Activated CD4-positive, alpha-beta T cell treated with anti-CD3 and anti-CD28 coated beads, Interleukin-2, Interleukin-4, amounts not matched to agents 100 ng/mL and 50 ng/mL, durations not matched to agents 16 hours and 8 hours (primary cell): ENCODE measurements around the gene SMAD3.
"Not testable (repeated sequence)": the region's sequence is repeated elsewhere in the genome, so short reads cannot be mapped to it uniquely, and the experiment has no call there.

ENCODE experiments used
- DNase-seq: peaks from one replicate; pipeline ENCODE4 v3.0.0-alpha.2; 2020; ENCODE audit warnings: low spot score

SMAD3 gene

DNA sequence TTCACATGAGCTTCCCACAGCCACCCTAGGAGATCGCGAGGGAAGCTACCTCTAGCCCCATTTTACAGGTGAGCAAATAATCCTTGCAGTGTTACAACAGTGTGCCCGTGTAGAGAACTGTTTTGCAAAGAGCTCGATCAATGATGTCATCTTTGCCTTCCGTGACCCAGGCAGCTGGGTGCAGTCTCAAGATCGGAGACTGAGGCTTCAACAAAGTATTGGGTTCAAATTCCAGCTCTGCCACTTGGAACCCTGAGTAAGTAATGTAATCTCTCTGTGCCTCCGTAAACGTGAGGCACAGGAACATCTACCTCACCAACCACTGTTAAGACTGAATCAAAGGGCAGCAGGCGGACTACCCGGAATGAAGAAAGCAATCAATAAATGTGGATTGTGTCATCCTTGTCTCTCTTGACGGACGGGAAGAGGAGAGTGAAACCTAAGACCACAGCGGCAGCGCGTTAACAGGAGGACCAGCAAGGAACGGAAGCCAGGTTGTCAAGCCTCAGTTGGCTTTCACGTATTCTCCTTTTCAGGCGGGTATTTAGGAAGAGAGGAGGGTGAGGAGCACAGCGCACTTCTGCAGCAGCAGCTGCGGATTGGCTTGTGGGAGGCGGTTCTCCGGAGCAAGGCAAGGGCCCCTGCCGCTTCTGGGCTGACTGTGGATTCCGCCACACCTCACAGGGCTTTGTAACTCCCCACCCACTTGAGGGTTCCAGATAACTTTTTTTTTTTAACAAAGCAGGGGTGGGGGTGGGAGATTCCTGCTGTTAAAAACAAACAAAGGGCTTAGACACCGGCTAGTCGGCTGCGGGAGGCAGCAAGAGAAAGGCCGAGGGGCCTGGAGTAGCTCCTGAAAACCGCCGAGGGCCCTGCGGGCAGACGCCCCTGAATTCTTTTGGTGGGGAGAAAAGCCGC lies 1.5 kb upstream of the SMAD3 start:
- no peak for DNase-seq

- DNase-seq = no peak
These were observed 533 bp upstream of the SMAD3 start for GRCh38 chr15:67064607-67065530.

GRCh38 chr15:67066041-67066958 lies 898 bp downstream of the SMAD3 start:
- no peak for DNase-seq

DNA sequence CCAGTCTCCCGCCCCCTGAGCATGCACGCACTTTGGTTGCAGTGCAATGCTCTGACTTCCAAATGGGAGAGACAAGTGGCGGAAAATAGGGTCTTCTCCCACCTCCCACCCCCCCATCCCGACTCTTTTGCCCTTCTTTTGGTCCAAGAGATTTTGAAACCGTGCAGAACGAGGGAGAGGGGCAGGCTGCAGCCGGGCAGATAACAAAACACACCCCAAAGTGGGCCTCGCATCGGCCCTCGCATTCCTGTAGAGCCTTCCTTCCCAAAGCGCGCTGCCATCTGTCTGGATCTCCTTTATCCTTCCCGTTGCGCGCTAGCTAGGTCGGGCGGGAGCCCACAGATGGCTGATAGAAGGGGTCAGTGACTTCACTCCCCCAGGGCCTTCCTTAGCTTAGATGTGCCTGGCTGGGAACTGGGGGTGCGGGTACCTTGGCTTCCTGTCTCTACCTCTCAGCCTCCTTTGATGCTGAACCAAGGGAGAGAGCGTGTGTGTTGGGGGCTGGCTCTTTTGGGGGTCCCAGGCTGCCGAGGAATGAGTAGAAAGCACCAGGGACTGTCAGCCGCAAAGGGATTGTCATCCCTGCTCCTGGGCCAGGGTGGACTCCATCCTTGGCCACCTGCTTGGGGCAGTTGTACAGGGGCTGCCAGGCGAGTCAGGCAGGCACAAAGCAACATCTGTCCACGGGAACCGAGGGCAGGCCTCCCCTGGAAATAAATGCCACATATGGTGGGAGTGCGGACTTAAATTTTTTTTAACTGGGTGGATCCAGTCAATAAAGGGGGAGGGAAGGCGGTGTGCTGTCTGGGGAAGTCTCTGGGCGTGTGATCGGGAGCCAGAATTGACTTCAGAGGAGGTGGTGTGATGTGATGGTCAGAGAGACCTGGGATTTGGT lies 1.8 kb downstream of the SMAD3 start:
- DNase-seq = no peak

GRCh38 chr15:67067930-67068551 lies 2.6 kb downstream of the SMAD3 start:
- DNase-seq = no peak

GRCh38 chr15:67068710-67069400 lies 3.5 kb downstream of the SMAD3 start:
- no peak for DNase-seq

DNA sequence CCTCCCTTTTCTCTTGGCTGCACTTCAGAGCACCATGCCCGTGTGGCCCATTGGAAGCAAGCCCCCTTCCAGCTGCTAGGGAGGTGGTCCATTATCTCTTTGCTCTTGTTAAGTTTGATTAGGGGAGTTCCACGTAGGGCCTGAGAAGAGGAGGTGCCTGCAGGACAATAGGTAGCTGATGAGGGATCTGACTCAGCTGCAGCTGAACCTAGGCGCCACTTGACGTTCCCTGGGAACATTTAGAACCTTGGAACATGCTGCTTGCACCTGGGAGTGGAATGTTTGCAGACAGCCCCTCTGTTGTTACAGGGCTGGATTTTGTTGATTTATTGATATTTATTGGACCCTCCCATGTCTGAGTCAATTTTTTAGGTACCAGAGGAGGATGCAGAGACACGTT lies 4.7 kb downstream of the SMAD3 start:
- DNase-seq = no peak

DNA sequence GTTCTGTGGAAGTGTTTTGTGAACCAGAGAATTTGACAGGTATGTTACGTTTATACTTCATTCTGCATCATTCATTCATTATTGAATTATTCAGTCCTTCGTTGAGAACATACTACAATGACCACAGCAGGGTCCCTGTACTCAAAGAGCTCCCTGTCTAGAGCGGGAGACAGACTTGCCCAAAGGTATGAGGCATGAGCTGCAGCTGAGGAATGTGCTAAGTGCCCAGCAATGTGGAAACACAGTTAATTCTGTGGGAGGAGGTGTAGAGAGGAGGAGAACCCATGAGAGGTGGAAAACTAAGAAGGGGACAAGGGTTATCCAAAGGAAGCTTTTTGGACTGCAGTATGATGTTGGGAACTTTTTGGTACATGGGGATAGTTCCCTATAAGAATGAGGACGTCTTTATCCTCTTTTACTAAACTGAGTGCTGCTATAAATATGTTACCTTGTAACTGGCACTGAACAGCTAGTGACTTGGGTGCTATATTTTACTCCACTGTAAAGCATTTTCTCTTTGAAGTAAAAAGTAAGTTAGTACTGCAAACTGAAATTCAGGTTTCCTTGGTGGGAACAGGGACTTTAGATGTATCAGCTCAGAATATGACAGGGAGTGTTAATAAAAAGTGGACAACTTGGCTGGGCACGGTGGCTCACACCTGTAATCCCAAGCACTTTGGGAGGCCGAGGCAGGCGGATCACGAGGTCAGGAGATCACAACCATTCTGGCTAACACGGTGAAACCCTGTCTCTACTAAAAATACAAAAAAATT lies 5.7 kb downstream of the SMAD3 start:
- DNase-seq = no peak

DNA sequence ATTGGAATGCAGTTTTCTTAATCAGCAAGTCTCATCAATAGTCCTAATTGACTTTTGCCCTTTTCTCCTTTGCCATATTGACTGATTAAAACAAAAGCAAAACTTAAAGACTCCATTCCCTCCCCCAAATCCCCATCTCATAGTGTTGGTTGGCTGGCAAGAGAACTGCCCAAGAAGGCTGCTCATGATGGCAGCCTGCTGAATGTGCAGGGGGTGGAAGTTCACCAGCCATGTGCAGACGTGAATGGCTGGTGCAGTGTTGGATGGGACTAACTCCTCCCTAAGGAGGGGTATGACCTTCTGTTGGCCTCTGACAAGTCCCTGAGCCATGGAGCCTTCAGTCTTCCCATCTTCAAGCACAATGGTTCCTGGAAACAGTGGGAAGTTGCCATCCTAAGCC lies 7.0 kb downstream of the SMAD3 start:
- DNase-seq = no peak

- no peak for DNase-seq
These were observed 7.6 kb downstream of the SMAD3 start for GRCh38 chr15:67072958-67073357.

- no peak for DNase-seq
These were observed 9.5 kb downstream of the SMAD3 start for GRCh38 chr15:67074886-67075229.

DNA sequence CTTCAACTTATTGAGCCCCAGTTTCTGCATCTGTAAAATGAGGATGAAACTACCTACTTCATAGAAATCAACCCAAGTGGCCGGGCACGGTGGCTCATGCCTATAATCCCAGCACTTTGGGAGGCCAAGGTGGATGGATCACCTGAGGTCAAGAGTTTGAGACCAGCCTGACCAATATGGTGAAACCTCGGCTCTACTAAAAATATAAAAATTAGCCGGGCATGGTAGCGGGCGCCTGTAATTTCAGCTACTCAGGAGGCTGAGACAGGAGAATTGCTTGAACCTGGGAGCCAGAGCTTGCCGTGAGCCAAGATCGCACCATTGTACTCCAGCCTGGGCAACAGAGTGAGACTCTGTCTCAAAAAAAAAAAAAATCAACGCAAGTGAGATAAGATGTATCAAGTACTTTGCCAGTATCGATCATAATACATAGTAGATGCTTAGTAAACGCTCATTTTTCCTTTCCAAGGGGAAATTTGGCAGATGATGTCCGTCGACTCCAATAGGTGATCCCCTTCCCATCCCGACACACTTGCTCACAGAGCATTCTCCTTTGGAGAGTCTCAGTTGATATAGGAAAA lies 10.2 kb downstream of the SMAD3 start:
- DNase-seq = not testable (repeated sequence)

- DNase-seq = no peak
These were observed 10.9 kb downstream of the SMAD3 start for GRCh38 chr15:67076147-67076843.

- DNase-seq = no peak
These were observed 12.3 kb downstream of the SMAD3 start for GRCh38 chr15:67077641-67078215.

- DNase-seq = no peak
These were observed 14.0 kb downstream of the SMAD3 start for GRCh38 chr15:67079361-67079760.

- no peak for DNase-seq
These were observed 14.9 kb downstream of the SMAD3 start for GRCh38 chr15:67080118-67080899.

- peak; percentile 68 for DNase-seq
These were observed 15.6 kb downstream of the SMAD3 start for GRCh38 chr15:67080900-67081431.
